Hypothalamus (tissue), 51 donors: ENCODE results near the gene PIEZO1.

Experiments used
- DNase-seq, 51 donors: peaks; one replicate each; lab custom pipeline; 2025; lab: John Stamatoyannopoulos, UW

Gene PIEZO1

GRCh38 chr16:88769617-88770460 is 15.2 kb downstream of the PIEZO1 start:
- DNase-seq = no peak

- DNase-seq = peak in 29 of 51 donors; percentile 17 to 69 (median 52)
Measured at GRCh38 chr16:88768071-88768783, 16.8 kb downstream of the PIEZO1 start.

DNA sequence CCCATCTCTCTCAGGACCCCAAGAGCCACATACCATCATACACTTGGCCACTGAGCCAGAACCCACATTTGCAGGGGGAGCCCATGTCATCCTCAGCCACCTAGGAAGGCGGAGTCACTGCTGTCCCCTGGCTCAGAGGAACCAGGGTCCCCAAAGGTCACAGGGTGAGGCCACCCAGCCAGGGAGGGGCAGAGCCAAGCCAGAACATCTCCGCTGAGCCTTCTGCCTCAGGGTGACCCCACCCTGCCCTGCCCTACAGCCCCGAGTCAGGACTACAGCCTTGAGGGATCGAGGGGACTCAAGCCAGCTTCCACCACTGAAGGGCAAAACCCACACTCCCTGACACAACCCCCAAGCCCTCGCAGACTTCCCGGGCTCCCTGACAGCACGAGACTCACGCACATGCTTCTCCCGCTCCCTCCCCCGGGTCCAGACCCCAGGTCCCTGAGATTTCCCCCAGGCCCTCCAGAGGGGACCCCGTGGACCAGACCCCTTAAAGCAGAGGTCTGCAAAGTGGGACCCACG is 17.4 kb downstream of the PIEZO1 start:
- DNase-seq = no peak

GRCh38 chr16:88766975-88767374 is 18.0 kb downstream of the PIEZO1 start:
- DNase-seq = no peak

DNA sequence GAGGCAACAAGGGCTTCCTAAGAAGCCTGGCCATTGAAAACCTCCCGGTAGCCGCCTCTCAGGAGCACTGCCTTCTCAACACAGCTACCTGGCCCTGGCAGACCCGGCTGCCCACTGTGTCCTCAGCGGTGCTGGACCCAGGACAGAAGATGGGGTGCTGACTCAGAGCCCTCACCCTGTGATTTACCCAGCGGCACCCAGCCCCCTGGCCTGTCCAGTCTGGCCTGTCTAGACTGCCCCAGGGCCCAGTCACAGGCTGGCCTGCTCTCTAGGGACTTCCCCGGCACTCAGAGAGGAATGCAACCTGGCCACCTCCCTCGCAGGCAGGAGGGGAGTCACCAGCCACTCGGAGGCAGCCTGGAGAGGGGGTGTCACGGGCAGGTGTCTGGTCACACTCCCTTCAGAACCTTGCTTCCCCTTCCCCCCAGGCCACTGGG is 20.1 kb downstream of the PIEZO1 start:
- no peak for DNase-seq

DNA sequence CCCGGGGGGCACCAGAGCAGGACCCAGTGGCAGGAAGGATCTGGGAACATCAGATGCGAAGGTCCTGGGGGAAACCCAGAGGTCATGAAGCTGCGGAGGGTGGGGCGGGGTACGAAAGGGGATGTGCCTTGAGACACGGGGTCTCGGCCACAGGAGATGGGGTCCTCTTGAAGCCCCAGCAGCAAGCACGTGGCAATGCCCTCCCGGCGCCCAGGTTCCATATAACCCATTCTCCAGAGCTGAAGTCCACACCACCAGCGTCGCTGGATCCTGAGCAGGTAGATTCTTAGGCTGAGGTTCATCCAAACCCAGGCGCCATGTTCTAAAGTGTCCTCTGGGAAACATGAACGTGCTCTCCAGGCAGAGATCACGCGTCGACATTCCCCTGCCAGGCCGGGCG is 20.9 kb downstream of the PIEZO1 start:
- no peak for DNase-seq

- DNase-seq = no peak
Measured at GRCh38 chr16:88763502-88764053, 21.4 kb downstream of the PIEZO1 start.

- DNase-seq = no peak
Measured at GRCh38 chr16:88762941-88763340, 22.1 kb downstream of the PIEZO1 start.

- DNase-seq = no peak
Measured at GRCh38 chr16:88762258-88762870, 22.7 kb downstream of the PIEZO1 start.

GRCh38 chr16:88761830-88762229 is 23.2 kb downstream of the PIEZO1 start:
- no peak for DNase-seq

- DNase-seq = no peak
Measured at GRCh38 chr16:88761143-88761534, 23.9 kb downstream of the PIEZO1 start.

- DNase-seq = no peak
Measured at GRCh38 chr16:88760424-88761142, 24.4 kb downstream of the PIEZO1 start.

GRCh38 chr16:88759976-88760350 is 25.1 kb downstream of the PIEZO1 start:
- DNase-seq = no peak

DNA sequence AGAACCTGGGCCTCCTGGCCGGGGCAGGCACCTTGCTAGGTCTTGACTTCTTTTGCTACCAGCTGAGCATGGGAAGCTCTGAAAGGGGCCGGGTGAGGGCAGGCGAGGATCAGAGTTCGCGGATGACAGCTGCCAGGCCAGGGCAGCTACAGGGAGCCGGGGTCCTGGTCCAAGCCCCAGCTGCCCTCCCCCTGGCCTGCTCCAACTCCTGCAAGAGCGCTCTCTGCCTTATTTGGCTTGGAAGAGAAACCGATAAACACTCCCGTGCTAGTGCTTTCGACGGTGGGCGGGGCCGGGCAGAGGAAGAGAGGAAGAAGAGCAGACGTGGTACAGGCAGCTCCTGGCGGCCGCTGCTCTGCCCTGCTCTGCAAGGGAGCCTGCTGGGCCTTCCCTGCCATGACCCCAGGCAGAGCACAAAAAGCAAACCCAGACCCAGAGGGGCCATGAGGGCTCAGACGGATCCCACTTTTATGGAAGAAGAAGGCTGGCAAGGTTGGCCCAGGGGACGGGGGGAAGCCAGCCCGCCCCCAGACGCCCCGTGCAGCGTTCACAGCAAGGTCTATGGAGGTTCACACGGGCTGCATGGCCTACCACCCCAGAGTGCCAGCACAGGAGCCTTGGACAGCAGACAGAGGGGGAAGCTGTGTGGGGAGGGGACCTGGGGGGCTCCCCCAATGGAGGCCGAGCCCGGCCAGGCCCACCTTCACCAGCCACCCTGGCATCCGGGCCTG is 25.6 kb downstream of the PIEZO1 start:
- no peak for DNase-seq

DNA sequence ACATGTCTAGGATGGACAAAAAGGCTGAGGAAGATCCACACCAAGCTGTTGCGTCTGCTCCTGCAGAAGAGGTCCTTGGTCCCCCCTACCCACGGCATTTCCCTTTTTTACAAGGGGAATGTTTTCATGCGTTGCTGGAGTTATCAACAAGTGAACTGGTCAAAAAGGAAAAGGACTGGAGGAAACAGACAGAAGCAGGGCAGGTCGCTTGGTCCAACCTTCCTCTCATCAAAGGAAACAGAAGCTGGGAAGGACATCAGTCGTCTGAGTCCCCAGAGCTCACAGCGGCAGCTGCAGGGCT is 26.1 kb downstream of the PIEZO1 start:
- DNase-seq = no peak

DNA sequence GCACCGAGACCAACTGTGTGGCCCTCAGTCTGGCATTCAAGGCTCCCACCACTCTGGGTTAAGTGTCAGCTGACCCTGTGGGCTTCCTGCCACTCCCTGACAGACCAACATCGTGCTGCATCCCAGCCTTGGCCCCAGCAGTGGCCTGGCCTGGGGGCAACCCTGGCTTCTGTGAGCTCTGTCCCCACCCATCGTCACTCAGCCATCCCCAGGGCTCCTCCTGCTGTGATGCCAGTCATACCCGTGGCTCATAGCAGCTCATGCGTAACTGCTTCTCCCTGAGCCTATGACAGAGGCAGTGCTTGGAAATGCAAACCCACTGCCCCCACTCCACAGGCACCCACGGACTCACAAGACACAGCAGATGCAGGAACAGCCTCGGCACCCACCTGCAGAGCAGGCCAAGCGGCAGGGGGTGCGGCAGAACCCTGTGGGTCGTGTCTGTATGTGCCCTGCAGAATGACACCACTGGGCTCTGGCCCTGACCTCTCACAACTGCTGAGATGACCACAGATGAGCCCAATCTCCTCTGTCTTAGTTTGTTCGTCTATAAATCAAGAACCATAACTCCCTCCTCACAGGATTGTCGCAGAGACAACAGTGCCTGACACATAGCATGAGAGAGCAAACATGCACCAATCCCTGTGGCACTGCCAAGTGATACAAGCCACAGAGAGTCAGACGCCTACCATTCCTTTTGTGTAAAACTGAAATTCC is 26.6 kb downstream of the PIEZO1 start:
- no peak for DNase-seq

- DNase-seq = no peak
Measured at GRCh38 chr16:88755745-88756443, 29.1 kb downstream of the PIEZO1 start.

DNA sequence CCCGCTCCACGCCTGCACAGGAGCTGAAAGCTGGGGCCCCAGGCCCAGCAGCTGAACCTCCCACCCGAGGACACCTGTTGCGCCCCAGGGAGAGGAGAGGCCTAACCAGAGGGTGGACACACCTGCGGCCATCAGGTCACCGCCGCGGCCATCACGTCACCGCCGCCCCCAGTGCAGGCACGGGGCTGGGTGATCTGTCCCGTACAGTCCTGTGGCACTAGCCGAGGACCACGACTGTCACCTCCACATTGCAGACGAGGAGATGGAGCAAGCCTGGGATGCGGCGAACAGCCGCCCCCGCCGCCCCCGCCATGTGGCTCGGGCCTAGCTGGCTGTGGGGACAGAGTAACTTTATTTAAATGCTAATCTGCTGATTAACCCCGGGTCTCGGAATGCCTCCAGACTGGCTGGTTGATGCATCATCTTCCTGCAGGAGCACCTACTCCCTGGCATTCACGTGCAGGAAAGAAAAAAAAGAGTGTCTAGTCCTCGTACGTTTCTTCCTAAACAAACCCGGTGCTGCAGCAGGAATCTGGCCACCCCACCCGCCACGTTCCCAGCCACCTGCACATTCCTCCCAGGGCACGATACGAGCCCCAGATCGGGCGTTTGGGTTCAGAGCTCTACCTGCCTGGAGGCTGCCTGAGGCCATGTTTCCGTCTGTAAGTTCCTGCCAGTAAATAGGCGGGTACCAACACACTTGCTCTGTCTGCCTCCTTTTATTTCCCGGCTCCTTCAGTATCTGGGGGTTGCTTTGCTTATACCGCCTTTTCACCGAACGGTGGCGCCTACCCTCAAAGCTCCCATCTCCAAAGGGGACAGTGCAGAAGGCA is 29.9 kb downstream of the PIEZO1 start:
- peak in 4 of 51 donors; percentile 7 to 50 (median 36) for DNase-seq
